Stimulated activated CD4-positive, alpha-beta T cell treated with anti-CD3 and anti-CD28 coated beads, TNF-alpha, amount 100 ng/mL, for 1 hour (primary cell): ENCODE results near the gene ANLN.

ENCODE experiments used
- DNase-seq, 3 donors: peaks; one replicate each; pipeline ENCODE4 v3.0.0-alpha.2; 2020; ENCODE audit warnings: low read depth in 3 of 3, low spot score in 1 of 3

ANLN gene

GRCh38 chr7:36409180-36409579 lies 19.5 kb downstream of the ANLN start:
- no peak for DNase-seq

DNA sequence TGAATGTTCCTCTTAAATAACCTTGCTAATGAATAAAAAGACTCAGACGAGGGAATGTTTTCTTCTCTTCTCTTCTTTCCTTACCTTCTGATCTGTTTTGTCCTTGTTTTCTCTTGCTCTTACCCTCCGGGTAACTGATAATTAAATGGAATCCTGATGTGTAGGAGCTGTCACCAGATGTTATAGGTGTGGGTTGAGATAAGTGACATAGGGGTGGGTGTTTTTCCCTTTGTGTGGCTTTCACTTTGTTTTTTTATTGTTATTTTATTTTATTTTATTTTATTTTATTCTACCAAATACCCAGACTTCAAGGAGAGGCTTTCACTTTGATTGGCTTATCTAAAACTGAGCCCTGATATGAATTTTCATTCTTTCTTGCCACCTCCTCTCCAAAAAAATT lies 25.5 kb downstream of the ANLN start:
- DNase-seq: no peak

DNA sequence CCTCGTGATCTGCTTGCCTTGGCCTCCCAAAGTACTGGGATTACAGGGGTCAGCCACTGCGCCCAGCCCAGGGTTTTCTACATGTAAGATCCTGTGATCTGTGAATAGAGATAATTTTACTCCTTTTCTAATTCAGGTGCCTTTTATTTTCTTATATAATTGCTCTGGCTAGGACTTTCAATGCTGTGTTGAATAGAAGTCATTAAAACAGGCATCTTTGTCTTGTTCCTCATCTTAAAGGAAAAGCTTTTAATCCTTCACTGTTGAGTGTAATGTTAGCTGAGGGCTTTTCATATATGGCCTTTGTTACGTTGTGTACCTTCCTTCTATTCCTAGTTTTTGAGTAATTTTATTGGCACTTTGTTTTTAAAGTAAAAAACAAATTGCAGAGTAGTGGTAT lies 26.6 kb downstream of the ANLN start:
- no peak for DNase-seq

DNA sequence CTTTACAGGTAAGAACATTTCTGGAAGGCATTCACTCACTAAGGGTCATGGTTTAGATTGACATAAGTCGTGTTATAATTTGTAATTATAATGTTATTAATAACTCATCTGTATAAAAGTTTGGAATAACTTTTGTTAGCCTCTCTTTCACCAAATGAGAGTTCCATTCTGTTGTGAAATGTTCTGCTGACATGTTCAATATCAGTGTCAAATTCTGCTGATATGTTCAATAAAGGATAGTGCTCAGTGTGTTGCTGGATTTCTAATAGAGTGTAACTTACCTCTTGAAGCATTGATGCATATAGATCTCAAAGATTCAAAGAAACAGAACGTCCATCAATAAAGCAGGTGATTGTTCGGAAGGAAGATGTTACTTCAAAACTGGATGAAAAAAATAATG lies 30.6 kb downstream of the ANLN start:
- DNase-seq: no peak

DNA sequence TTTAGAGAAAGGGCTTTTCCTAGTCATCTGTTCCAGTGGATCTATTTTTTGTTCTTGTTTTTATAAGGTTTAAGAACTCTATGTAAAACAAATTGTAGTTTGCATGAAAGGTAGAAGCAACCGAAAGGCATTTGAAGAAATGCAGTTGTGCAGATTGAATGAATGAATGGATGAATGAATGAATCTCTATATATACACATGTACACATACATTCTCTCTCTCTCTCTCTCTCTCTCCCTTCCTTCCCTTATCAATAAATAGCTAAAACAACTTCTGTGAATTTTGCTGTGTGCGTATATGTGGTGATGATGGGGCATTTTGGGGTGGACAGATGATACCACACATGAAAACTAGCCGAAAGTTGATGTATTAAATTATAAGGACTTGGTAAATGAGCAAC lies 32.4 kb downstream of the ANLN start:
- no peak for DNase-seq

DNA sequence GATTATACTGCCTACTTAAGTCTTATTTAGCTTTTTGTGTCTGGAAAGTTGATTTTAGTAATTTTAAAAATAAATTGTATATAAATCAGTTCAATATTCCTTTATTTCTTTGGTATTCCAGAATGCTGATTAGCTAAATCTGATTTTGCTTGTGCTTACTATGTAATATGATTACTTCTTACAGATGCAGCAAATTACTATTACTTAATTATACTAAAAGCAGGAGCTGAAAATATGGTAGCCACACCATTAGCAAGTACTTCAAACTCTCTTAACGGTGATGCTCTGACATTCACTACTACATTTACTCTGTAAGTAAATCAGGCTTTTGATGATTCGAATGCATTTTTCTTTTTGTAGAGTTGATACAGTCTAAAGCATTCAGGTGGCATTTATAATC lies 34.0 kb downstream of the ANLN start:
- DNase-seq: no peak

DNA sequence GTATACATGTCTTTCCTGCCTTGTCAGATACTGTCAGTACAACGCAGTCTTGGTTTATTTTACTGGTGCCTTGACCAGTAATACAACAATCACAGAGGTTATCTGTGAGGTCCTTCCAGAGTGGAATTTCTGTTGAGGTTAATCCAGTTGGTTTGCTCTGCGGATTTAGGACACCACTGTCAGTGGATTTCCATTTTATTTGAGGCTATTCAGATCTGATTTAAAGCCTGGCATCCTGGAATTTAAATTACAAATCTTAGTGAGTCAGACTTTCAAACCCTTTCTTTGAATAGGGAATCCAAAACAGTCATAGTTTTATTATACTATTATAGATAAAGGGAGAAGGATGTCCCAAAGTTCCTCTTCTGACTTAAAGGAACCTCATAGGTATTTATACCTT lies 40.5 kb downstream of the ANLN start:
- DNase-seq: no peak

DNA sequence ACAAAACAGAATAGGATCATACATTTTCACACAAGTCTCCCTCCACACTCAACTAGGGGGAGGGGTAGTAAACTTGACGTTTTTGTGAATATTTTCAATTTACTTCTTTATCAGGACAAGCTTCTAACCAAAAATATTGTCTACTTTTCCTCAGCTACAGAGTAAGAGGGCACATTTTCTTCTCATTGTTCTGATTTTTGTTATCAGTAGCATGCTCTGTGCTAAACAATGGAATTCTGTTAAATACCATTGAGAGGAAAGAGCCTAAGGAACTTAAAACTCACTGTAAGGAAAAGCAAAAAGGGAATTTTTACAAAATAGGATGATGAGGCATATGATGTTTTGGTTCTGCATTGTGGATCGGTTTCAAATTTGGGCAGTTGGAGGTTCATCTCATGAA lies 41.2 kb downstream of the ANLN start:
- DNase-seq: no peak

DNA sequence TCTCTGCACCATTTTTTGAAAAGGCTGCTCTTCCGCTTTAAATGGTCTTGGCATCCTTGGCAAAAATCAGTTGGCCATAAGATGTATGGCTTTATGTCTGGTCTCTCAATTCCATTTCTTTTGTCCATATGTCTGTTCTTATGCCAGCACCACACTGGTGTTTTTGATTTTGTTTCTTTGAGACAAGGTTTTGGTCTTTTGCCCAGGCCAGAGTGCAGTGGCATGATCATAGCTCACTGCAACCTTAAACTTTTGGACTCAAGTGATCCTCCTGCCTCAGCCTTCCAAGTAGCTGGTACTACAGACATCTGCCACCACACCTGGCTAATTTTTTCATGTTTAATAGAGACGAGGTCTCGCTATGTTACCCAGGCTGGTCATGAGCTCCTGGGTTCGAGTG lies 48.5 kb downstream of the ANLN start:
- DNase-seq: no peak

DNA sequence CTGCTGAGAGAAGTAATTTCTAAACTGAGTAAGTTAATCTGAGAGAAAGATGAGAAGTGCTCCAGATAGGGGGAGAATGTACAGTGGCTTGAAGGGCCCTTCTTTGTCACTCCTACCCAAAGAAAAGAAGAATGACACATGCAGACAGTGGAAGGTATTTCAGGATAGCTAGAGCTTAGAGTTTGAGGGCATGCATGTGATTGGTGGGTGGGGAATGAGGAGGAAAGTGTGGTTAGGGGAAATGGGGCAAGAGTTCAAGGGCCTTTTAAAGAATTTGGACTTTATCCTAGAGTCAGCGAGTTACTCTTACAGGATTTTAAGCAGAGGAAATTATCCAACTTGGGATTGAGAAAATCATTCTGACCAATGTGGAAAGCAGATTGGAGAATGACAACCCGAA lies 50.0 kb downstream of the ANLN start:
- no peak for DNase-seq

GRCh38 chr7:36440880-36441279 lies 51.2 kb downstream of the ANLN start:
- DNase-seq: no peak

- DNase-seq: no peak
Measured at GRCh38 chr7:36441344-36442022, 51.8 kb downstream of the ANLN start.

DNA sequence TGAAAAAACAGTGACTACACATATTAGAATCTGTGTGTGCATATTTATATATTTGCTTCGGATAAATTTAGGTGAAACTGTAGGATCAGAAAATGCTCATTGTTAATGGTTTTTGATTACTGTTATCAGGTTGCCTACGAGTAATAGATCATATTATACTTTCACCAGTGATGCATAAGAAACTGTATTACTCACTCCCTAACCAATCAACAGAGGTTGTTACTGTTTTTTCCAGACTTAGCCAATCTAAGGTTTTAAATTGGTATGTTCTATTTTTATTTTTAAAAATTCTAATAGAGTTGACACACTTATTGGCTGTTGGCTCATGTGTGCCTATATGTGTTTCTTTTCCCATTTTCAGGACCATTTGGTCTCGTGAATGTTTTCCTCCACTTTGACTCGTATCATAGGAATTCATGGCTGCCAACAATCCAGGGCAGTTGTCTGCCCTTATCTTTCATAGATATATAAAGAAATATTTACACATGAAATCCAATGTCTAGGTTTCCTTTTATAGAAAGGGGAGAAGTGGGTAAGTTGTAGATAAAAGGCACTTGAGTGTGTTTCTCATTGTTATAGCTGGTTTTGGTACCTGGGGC lies 59.2 kb downstream of the ANLN start:
- no peak for DNase-seq

DNA sequence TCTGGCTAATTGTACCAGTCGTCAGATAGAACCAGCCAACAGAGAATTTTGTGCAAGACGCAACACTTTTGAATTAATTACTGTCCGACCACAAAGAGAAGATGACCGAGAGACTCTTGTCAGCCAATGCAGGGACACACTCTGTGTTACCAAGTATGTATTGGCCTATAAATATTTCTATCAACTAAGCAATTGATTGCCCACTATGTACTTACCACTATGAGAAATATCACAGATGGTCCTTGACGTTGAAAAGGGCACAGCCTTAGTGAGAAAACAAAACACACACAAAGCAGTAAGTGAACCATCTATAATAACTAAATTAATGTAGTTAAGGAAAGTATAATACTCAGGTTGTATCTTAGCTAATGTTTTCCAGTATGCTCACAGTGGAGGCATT lies 60.0 kb downstream of the ANLN start:
- DNase-seq: no peak

GRCh38 chr7:36453769-36454168 lies 64.1 kb downstream of the ANLN start:
- no peak for DNase-seq

DNA sequence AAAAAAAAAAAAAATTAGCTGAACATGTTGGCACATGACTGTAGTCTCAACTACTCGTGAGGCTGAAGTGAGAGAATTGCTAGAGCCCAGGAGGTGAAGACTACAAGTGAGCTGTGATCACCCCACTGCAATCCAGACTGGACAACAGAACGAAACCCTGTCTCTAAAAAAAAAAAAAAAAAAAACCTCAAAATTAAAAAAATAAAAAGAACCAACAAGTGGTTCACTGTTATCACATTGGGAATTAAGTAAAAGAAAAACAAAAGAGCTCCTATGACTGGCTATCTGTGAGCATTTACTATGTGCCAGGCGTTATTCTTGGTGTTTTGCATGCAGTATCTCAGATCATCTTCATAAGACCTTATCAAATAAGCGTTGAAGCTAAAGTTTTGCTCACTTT lies 66.0 kb downstream of the ANLN start:
- no peak for DNase-seq

DNA sequence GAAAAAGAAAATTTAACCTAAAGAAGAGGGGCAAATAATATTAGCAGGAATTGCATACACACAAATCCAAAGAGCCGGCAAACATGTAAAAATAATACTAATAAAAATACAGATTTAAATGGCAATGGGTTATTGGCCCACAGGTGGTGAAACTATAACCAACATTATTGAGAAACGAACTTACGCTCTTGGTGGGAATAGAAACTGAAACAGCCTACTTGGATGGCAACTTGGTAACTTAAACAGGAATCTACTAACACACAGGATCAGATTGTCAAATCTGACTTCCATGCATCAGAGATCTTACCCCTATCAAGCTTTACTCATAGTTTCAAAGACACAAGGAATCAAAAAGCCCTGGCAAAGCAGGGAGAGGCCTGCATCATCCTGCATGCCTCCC lies 66.5 kb downstream of the ANLN start:
- DNase-seq: no peak

DNA sequence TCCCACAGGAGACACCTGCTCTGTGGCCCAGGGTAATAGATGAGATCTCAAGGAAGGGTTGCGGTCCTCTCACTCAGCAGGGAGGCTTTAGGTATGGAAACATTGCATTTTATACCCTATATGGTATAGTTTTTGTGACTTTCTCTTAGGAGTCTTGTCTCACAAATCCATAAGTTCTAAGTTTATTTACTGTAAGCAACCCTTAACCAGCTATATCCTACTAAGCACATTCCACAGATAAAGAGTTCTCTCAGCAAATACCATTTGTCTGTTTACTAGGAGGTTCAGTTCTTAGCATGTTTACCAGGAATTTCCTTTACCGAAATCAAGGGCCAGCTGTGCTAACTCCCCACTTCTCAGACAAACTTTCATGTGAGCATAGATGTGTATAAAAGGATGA lies 66.9 kb downstream of the ANLN start:
- no peak for DNase-seq

DNA sequence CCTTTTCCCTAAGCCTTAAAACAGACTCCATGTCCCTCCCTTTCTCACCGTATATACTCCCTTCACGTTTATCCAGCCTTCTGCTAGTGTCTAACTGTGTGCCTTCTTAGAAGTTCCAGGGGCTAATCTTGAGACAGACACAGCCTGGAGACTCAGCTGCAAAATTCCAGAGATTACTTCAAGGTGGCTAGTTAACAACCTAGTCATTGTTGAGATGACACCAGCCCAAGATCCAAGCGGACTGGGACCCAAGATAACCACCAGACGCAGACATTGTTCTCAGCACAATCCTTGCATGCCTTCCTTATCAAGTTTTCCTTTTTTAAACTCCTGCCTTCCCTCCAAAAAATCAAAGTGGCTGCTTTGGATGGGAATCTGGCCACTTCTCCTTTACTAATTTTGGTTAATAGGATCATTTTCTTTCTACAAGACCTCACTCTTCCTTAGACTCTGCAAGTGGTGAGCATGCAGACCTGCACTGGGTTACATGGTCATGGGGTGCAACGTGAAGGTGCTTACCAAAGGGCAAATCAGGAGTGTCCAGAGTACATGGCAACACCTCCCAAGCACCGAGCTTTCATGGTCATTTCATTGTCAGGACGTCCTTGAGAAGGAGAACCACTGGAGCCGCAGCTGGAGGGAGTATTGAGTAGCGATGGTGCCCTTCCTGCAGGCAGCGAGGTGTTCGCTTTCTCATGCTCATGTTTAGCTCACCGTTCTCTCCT lies 69.7 kb downstream of the ANLN start:
- no peak for DNase-seq

GRCh38 chr7:36460811-36461429 lies 71.3 kb downstream of the ANLN start:
- DNase-seq: no peak

GRCh38 chr7:36462551-36463137 lies 73.0 kb downstream of the ANLN start:
- no peak for DNase-seq

GRCh38 chr7:36464271-36464670 lies 74.6 kb downstream of the ANLN start:
- DNase-seq: no peak
